K562 (cell line): ENCODE data around the gene GPATCH3. TPM values are rescaled to one million over a fixed set of nuclear protein-coding genes. Genes with fewer than 3 reads are reported as not detected.

Source experiments
- ATAC-seq: fragments of 200-7000 bp; cut with Tn5 transposase; 3 replicates; pipeline ENCODE4 v1.9.1; 2020; ENCODE audit warnings: moderate library complexity
- BruUV-seq: library from RNA; stranded (reverse); fragments of 400-500 nt; replicated peaks from 2 replicates; lab custom pipeline; 2021; lab: Mats Ljungman, UMichigan
- CTCF ChIA-PET: fragments of 300-600 bp; formaldehyde crosslinking; extraction: SDS; loops from one replicate; lab custom pipeline; 2021; ENCODE audit warnings: low intra/inter-chr PET ratio; lab: Yijun Ruan, JAX
- POLR2A ChIA-PET: fragments of 300-600, 350-650 bp; sonication (Branson Sonifier 250); formaldehyde crosslinking; extraction: SDS; loops from one replicate; lab custom pipeline; 2021; ENCODE audit warnings: antibody characterized with exemption, inconsistent platforms; lab: Yijun Ruan, JAX
- DNase-seq, 4 experiments: peaks; one replicate each; pipeline versions ENCODE4 v3.0.0 to v3.0.0-alpha.2; 2011 to 2018; ENCODE audit warnings: low spot score in 3 of 4, mixed read lengths in 3 of 4; ENCODE audit errors: extremely low read depth in 1 of 4
- FAIRE-seq: peaks from 2 replicates; lab custom pipeline; 2011; peaks lifted over from hg19 to GRCh38; lab: Jason Lieb, UNC
- H2AFZ ChIP-seq: 2 replicates; pipeline ENCODE4 v1.6.0; 2011; ENCODE audit warnings: low read depth, low read length, control low read depth, inconsistent platforms
- H3K27ac ChIP-seq: fragments of 200-600 bp; 3 replicates; pipeline ENCODE4 v1.8.0; 2011; ENCODE audit warnings: low read depth, mild to moderate bottlenecking, control low read depth, inconsistent platforms, low read length, moderate library complexity, mixed read lengths; ENCODE audit errors: extremely low read depth
- H3K27me3 ChIP-seq, 2 experiments: fragments of 300-600 bp in 1 of 2; 2 replicates in 1 of 2; 3 replicates in 1 of 2; pipeline versions ENCODE4 v1.6.0 to v1.8.0; 2011; ENCODE audit warnings: inconsistent platforms in 2 of 2, low read length in 2 of 2, mild to moderate bottlenecking in 1 of 2, mixed read lengths in 1 of 2, moderate library complexity in 1 of 2; ENCODE audit not compliant: control insufficient read depth in 2 of 2, insufficient read depth in 2 of 2
- H3K36me3 ChIP-seq: fragments of 300-600 bp; 3 replicates; pipeline ENCODE4 v1.8.0; 2011; ENCODE audit warnings: mild to moderate bottlenecking, low read length, inconsistent platforms; ENCODE audit not compliant: control insufficient read depth, insufficient read depth
- H3K4me1 ChIP-seq, 2 experiments: fragments of 200-600 bp in 1 of 2; replicated peaks in 1 of 2; 2 replicates in 1 of 2; 3 replicates in 1 of 2; pipeline versions ENCODE4 v1.5.1 to v1.8.0; 2011; ENCODE audit warnings: inconsistent platforms in 2 of 2, low read length in 2 of 2, mild to moderate bottlenecking in 1 of 2, mixed read lengths in 1 of 2, moderate library complexity in 1 of 2; ENCODE audit not compliant: control insufficient read depth in 2 of 2, insufficient read depth in 2 of 2
- H3K4me2 ChIP-seq: 2 replicates; pipeline ENCODE4 v1.6.1; 2011; ENCODE audit warnings: low read length, control low read depth, inconsistent platforms, mixed read lengths; ENCODE audit not compliant: insufficient read depth
- H3K4me3 ChIP-seq: fragments of 200-600 bp; sonication (generic), shearing (Covaris generic); 2 replicates; pipeline ENCODE4 v1.5.1; 2016; ENCODE audit warnings: control low read depth, inconsistent platforms
- H3K79me2 ChIP-seq: fragments of 200-600 bp; 3 replicates; pipeline ENCODE4 v1.8.0; 2011; ENCODE audit warnings: low read length, inconsistent platforms; ENCODE audit not compliant: control insufficient read depth, insufficient read depth
- H3K9ac ChIP-seq, 2 experiments: 2 replicates each; pipeline versions ENCODE4 v1.6.0 to v1.6.1; 2011; ENCODE audit warnings: low read depth in 2 of 2, low read length in 2 of 2, control low read depth in 1 of 2, inconsistent platforms in 1 of 2, mild to moderate bottlenecking in 1 of 2, mixed read lengths in 1 of 2; ENCODE audit not compliant: insufficient read depth in 1 of 2
- H3K9me1 ChIP-seq: one replicate; pipeline ENCODE4 v1.6.0; 2011; ENCODE audit warnings: inconsistent platforms, mild to moderate bottlenecking, low read length, moderate library complexity; ENCODE audit not compliant: control insufficient read depth, insufficient read depth
- H3K9me3 ChIP-seq: replicated peaks from 2 replicates; pipeline ENCODE4 v1.5.1; 2011; ENCODE audit warnings: low read depth, low read length, inconsistent platforms; ENCODE audit not compliant: control insufficient read depth, insufficient read depth
- H4K20me1 ChIP-seq: replicated peaks from 2 replicates; pipeline ENCODE4 v1.6.1; 2011; ENCODE audit warnings: low read length, inconsistent platforms, mixed read lengths; ENCODE audit not compliant: control insufficient read depth, insufficient read depth
- DPF2 ChIP-seq: fragments of 450-650 bp; IDR thresholded peaks from 2 replicates; pipeline ENCODE4 v1.6.1; 2016
- ETS2 ChIP-seq: IDR thresholded peaks from 2 replicates; pipeline ENCODE4 v1.6.1; 2016; ENCODE audit warnings: borderline replicate concordance, missing genetic modification characterization, mild to moderate bottlenecking, moderate library complexity, missing compliant biosample characterization; ENCODE audit not compliant: poor library complexity, severe bottlenecking
- FOXM1 ChIP-seq, 2 experiments: fragments of 450-650 bp in 1 of 2; sonication (generic) in 1 of 2; formaldehyde crosslinking in 1 of 2; IDR thresholded peaks; 2 replicates each; pipeline versions ENCODE4 v1.6.1 to v1.9.0; 2017 to 2022; ENCODE audit warnings: low read depth in 2 of 2, mild to moderate bottlenecking in 2 of 2, missing genetic modification reagents in 1 of 2, moderate library complexity in 1 of 2
- KLF16 ChIP-seq: IDR thresholded peaks from 2 replicates; pipeline ENCODE4 v1.6.1; 2016; ENCODE audit warnings: antibody characterized with exemption
- NRF1 ChIP-seq, 2 experiments: fragments of 450-650 bp; IDR thresholded peaks in 1 of 2; conservative IDR thresholded peaks in 1 of 2; 2 replicates each; pipeline ENCODE4 v1.6.1; 2014; ENCODE audit warnings: mild to moderate bottlenecking in 2 of 2
- RBFOX2 ChIP-seq: fragments of 200-400 bp; formaldehyde crosslinking; IDR thresholded peaks from 2 replicates; pipeline ENCODE4 v1.6.1; 2017; ENCODE audit warnings: low read depth, mild to moderate bottlenecking, low read length, moderate library complexity
- RUNX1 ChIP-seq: sonication (generic); IDR thresholded peaks from 2 replicates; pipeline ENCODE4 v1.6.1; 2016; ENCODE audit warnings: antibody characterized with exemption, low read depth
- SMARCE1 ChIP-seq: fragments of 450-650 bp; IDR thresholded peaks from 2 replicates; pipeline ENCODE4 v1.7.1; 2016; ENCODE audit warnings: mild to moderate bottlenecking
- ZNF121 ChIP-seq: sonication (generic); formaldehyde crosslinking; conservative IDR thresholded peaks from 2 replicates; pipeline ENCODE4 v1.8.0; 2022; ENCODE audit warnings: missing genetic modification reagents
- ZNF707 ChIP-seq: fragments of 250-450 bp; sonication (Bioruptor Pico); conservative IDR thresholded peaks from 2 replicates; pipeline ENCODE4 v1.8.0; 2022; ENCODE audit warnings: inconsistent platforms, mild to moderate bottlenecking, moderate library complexity
- WGBS: fragments of 100-300 bp; shearing (Covaris generic); methylation state at CpG from one replicate; pipeline ENCODE4 v1.1.6; 2016; ENCODE audit warnings: low coverage, mixed read lengths; ENCODE audit not compliant: insufficient coverage; ENCODE audit errors: missing lambda C conversion rate; 5-methylcytosine and 5-hydroxymethylcytosine counted together
- in situ Hi-C: fragments of 300-500 bp; cut with MboI; formaldehyde crosslinking; loops from 4 replicates; pipeline ENCODE4 v1.15.0; 2018; ENCODE audit warnings: inconsistent platforms, mixed read lengths
- intact Hi-C: fragments of 100-400 bp; cut with micrococcal nuclease; formaldehyde crosslinking; loops from 2 replicates; pipeline ENCODE4 v1.14.2; 2022
- polyA plus RNA-seq, 8 experiments: library from polyadenylated mRNA; depleted of rRNA in 4 of 8; stranded (reverse) in 5 of 8; unstranded in 3 of 8; fragments of >200 nt; fragmentation: Nextera tagmentation in 2 of 8; fragmentation: Illumina TruSeq in 1 of 8; extraction: Ambion mirVana in 2 of 8; extraction: Trizol in 1 of 8; gene quantifications; 2 replicates each; pipeline versions ENCODE4 v1.2.1 to v1.2.3, GENCODE V29; 2011 to 2014; ENCODE audit warnings: inconsistent platforms in 1 of 8, missing spikeins in 1 of 8
- total RNA-seq, 7 experiments: library from RNA; depleted of rRNA in 6 of 7; stranded (reverse); fragments of >200 nt in 6 of 7; fragmentation: Illumina TruSeq in 2 of 7; extraction: Trizol in 2 of 7; gene quantifications; 2 replicates each; pipeline versions ENCODE4 v1.2.1 to v1.2.3, GENCODE V29; 2011 to 2021; ENCODE audit warnings: low replicate concordance in 1 of 7
- TF ChIP-seq, protein P1 (sequence below): sonication (generic); formaldehyde crosslinking; IDR thresholded peaks from 2 replicates; pipeline ENCODE4 v1.8.0; 2023; ENCODE audit warnings: mild to moderate bottlenecking, missing genetic modification reagents
- TF ChIP-seq, protein P2 (sequence below): fragments of 450-650 bp; conservative IDR thresholded peaks from 2 replicates; pipeline ENCODE4 v1.6.1; 2016; ENCODE audit warnings: missing genetic modification characterization, low read depth, mild to moderate bottlenecking, control low read depth, missing compliant biosample characterization

GPATCH3 gene
- total and polyA plus RNA-seq, 9 of the 15 experiments (the other 6 are each of a cell fraction or from before 2014, with no cell fraction given) = 1.6 to 23.0 (median 13.3) TPM

DNA sequence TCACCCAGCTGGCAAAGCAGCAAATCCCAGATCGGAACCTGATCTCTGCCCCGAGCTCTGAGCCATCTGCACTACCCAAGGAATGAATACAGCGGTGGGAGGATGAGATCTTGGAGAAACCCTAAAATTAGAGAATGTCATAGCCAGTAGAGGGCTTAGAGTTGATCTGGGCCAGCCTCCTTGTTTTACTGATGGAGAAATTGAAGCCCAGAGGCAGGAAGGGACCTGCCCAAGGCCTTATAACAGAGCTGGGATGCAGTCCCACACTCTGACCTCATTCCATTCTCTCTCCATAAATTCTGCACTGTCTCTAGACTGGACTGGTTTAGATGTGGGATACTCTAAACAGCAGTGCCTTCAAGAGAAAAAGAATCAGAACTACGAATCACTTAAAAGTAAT is 42.1 kb downstream of the GPATCH3 start:
- Histone ChIP-seq H3K27ac (no peak overlapping the region), H4K20me1 (0 out of 2 replicates have a peak, but pooled peaks cover 3% of the 10 kb centered on the region), H3K4me1 (peaks cover 10 to 18% of the 10 kb centered on the region in 2 experiments; a peak in 4 of 5 replicates), H3K9me3 (no peaks in the 10 kb centered on the region), H3K4me2 (no peak overlapping the region), H3K4me3 (no peak overlapping the region), H3K9me1 (peaks cover 8% of the 10 kb centered on the region), H3K79me2 (no peaks in the 10 kb centered on the region), H2AFZ (no peak overlapping the region), H3K9ac (no peak overlapping the region), H3K27me3 (no peaks in the 10 kb centered on the region), H3K36me3 (peaks cover 24% of the 10 kb centered on the region; the same call in 2 of the 3 replicates)
- intact Hi-C loops = no loop called here
- BruUV-seq = no TSS peak
- POLR2A ChIA-PET = interaction anchor here (0.6 to 2.0 kb wide), 9 partner anchors 9 to 1375 kb away, joined by 3 to 16 read pairs (median 4); no protein-coding TSS in a partner anchor
- in situ Hi-C loops = no loop called here
- DNase-seq (no peak), FAIRE-seq (no peak), ATAC-seq (no peak)
- CTCF ChIA-PET = no interaction called here
- 77% methylated on average over 4 of the region's 4 CpGs for WGBS
- no peak for TF ChIP-seq RUNX1
- TF ChIP-seq SMARCE1 = no peak
- no peak for TF ChIP-seq RBFOX2
- TF ChIP-seq, protein P1, sequence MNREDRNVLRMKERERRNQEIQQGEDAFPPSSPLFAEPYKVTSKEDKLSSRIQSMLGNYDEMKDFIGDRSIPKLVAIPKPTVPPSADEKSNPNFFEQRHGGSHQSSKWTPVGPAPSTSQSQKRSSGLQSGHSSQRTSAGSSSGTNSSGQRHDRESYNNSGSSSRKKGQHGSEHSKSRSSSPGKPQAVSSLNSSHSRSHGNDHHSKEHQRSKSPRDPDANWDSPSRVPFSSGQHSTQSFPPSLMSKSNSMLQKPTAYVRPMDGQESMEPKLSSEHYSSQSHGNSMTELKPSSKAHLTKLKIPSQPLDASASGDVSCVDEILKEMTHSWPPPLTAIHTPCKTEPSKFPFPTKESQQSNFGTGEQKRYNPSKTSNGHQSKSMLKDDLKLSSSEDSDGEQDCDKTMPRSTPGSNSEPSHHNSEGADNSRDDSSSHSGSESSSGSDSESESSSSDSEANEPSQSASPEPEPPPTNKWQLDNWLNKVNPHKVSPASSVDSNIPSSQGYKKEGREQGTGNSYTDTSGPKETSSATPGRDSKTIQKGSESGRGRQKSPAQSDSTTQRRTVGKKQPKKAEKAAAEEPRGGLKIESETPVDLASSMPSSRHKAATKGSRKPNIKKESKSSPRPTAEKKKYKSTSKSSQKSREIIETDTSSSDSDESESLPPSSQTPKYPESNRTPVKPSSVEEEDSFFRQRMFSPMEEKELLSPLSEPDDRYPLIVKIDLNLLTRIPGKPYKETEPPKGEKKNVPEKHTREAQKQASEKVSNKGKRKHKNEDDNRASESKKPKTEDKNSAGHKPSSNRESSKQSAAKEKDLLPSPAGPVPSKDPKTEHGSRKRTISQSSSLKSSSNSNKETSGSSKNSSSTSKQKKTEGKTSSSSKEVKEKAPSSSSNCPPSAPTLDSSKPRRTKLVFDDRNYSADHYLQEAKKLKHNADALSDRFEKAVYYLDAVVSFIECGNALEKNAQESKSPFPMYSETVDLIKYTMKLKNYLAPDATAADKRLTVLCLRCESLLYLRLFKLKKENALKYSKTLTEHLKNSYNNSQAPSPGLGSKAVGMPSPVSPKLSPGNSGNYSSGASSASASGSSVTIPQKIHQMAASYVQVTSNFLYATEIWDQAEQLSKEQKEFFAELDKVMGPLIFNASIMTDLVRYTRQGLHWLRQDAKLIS (CRISPR knock-in tag) = no peak
- no peak for TF ChIP-seq FOXM1 (IDR thresholded peaks at IDR 0.05; ENCODE audit: low read depth)
- no peak for TF ChIP-seq FOXM1 (CRISPR knock-in tag; IDR thresholded peaks at IDR 0.05; ENCODE audit: low read depth)
- no peak for TF ChIP-seq ZNF121 (CRISPR knock-in tag)
- TF ChIP-seq DPF2 = no peak
- no peak for TF ChIP-seq ZNF707 (CRISPR knock-in tag)
- no peak for TF ChIP-seq NRF1 (conservative IDR thresholded peaks at IDR 0.05 in 1 of 2, IDR thresholded peaks at IDR 0.05 in 1 of 2)
- TF ChIP-seq ETS2 (tag) = no peak
- TF ChIP-seq, protein P2, sequence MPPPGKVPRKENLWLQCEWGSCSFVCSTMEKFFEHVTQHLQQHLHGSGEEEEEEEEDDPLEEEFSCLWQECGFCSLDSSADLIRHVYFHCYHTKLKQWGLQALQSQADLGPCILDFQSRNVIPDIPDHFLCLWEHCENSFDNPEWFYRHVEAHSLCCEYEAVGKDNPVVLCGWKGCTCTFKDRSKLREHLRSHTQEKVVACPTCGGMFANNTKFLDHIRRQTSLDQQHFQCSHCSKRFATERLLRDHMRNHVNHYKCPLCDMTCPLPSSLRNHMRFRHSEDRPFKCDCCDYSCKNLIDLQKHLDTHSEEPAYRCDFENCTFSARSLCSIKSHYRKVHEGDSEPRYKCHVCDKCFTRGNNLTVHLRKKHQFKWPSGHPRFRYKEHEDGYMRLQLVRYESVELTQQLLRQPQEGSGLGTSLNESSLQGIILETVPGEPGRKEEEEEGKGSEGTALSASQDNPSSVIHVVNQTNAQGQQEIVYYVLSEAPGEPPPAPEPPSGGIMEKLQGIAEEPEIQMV (tag) = no peak
- TF ChIP-seq KLF16 = no peak
